CD8-positive, alpha-beta memory T cell (primary cell): ENCODE measurements around the gene TMEM51. TPM values are rescaled to one million over a fixed set of nuclear protein-coding genes. Genes with fewer than 3 reads are reported as not detected.
A peak's percentile ranks its signal among the peaks of the same experiment; 100 is the strongest.

Experiments
- CTCF ChIA-PET: fragments of 350-600 bp; sonication (Branson Sonifier 250); formaldehyde crosslinking; loops from one replicate; lab custom pipeline; 2021; ENCODE audit warnings: antibody characterized with exemption; lab: Charles Lee
- POLR2A ChIA-PET: fragments of 350-600 bp; sonication (Branson Sonifier 250); formaldehyde crosslinking; loops from one replicate; lab custom pipeline; 2021; ENCODE audit warnings: antibody characterized with exemption; lab: Charles Lee
- DNase-seq, 5 donors: peaks; one replicate each; pipeline versions ENCODE4 v3.0.0 to v3.0.0-alpha.2; 2020 to 2022; ENCODE audit warnings: mixed read lengths in 1 of 5
- H3K27ac ChIP-seq: one replicate; pipeline ENCODE4 v1.7.0; 2013; ENCODE audit warnings: low read depth, mild to moderate bottlenecking, low read length, moderate library complexity
- H3K27me3 ChIP-seq: 2 replicates; pipeline ENCODE4 v1.7.0; 2013; ENCODE audit warnings: low read length, mild to moderate bottlenecking; ENCODE audit not compliant: insufficient read depth, poor library complexity, severe bottlenecking
- H3K36me3 ChIP-seq: 2 replicates; pipeline ENCODE4 v1.7.0; 2013; ENCODE audit warnings: mild to moderate bottlenecking, low read length, moderate library complexity; ENCODE audit not compliant: insufficient read depth
- H3K4me1 ChIP-seq: 2 replicates; pipeline ENCODE4 v1.7.0; 2013; ENCODE audit warnings: mild to moderate bottlenecking, low read length, moderate library complexity; ENCODE audit not compliant: insufficient read depth
- H3K4me3 ChIP-seq: 2 replicates; pipeline ENCODE4 v1.7.0; 2013; ENCODE audit warnings: mild to moderate bottlenecking, low read length
- H3K9me3 ChIP-seq: 2 replicates; pipeline ENCODE4 v1.7.0; 2013; ENCODE audit warnings: mild to moderate bottlenecking, low read length
- H3K27ac Mint-ChIP-seq, 8 donors: one replicate each; pipeline ENCODE4 v1.8.0; 2020 to 2021; ENCODE audit warnings: mixed read lengths in 8 of 8, mild to moderate bottlenecking in 6 of 8, inconsistent platforms in 3 of 8, moderate library complexity in 3 of 8
- H3K27me3 Mint-ChIP-seq, 2 donors: one replicate each; pipeline ENCODE4 v1.8.0; 2020 to 2021; ENCODE audit warnings: mixed read lengths in 2 of 2, mild to moderate bottlenecking in 1 of 2, moderate library complexity in 1 of 2
- H3K36me3 Mint-ChIP-seq, 3 donors: one replicate each; pipeline ENCODE4 v1.8.0; 2020 to 2021; ENCODE audit warnings: mixed read lengths in 3 of 3, inconsistent platforms in 1 of 3, mild to moderate bottlenecking in 1 of 3
- H3K4me1 Mint-ChIP-seq, 3 donors: one replicate each; pipeline ENCODE4 v1.8.0; 2020 to 2021; ENCODE audit warnings: mixed read lengths in 3 of 3, inconsistent platforms in 1 of 3, mild to moderate bottlenecking in 1 of 3
- H3K4me3 Mint-ChIP-seq, 7 donors: one replicate each; pipeline ENCODE4 v1.8.0; 2020 to 2021; ENCODE audit warnings: mixed read lengths in 7 of 7, mild to moderate bottlenecking in 6 of 7, moderate library complexity in 4 of 7, inconsistent platforms in 2 of 7
- H3K9me3 Mint-ChIP-seq, 5 donors: one replicate each; pipeline ENCODE4 v1.8.0; 2020 to 2022; ENCODE audit warnings: mixed read lengths in 5 of 5, mild to moderate bottlenecking in 3 of 5, moderate library complexity in 2 of 5, inconsistent platforms in 1 of 5
- polyA plus RNA-seq: library from polyadenylated mRNA; unstranded; fragments of 300-500 nt; fragmentation: Illumina TruSeq; gene quantifications from one replicate; pipeline ENCODE4 v1.2.3, GENCODE V29; 2021
- total RNA-seq, 2 experiments: library from RNA; stranded (reverse); gene quantifications; one replicate each; pipeline ENCODE4 v1.2.3, GENCODE V29; 2021

Gene TMEM51
- total and polyA plus RNA-seq, 3 experiments from 2014 or later = 0.11 to 0.24 TPM; not detected in 1

DNA sequence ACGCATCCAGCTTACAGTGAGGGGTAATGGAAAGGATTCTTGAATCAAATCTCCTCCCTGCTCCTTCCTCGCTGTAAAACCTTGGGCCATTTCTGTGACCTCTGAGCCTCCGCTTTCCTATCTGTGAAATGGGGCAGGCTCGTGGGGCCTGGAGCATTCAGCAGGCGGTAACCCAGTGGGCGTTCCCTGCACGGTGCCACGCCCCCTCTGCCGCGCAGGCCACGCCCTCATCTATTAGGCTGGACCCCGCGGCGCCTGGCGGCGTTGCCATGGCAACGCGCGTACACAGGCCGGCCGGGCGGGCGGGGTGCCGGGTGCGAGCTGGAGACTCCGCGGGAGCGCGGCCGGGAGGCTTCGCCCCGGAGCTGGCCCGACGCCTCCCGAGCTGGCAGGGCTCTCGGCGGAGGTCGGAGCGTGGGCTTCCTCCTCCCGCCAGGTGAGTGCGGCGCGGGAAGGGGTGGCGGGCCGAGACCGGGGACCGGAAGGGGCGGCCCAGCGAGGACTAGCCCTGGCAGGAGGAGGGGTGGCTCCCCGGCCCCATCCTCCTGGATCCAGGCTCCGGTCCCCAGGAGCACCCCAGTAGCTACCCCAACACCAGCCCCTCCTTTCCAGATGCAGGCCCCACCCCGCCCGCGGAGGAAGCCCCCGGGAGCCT is 93.5 kb downstream of the TMEM51 start, which contains the start of gene FHAD1:
TSS of gene FHAD1 (plus strand) at position 264 of the 655 bp plus-strand sequence. CDS start 4,562 bp downstream, outside the sequence.
- Mint-ChIP-seq H3K36me3 (no peaks in the 10 kb centered on the region), H3K27me3 (peaks cover 17 to 59% of the 10 kb centered on the region in 2 donors), H3K27ac (peak within 1 kb of the TSS; percentile 7 to 90 (median 52)), H3K9me3 (peaks cover 0 to 4% (median 0%) of the 10 kb centered on the region in 5 donors), H3K4me1 (peaks cover 43 to 54% (median 49%) of the 10 kb centered on the region in 3 donors), H3K4me3 (peak within 1 kb of the TSS; percentile 55 to 86 (median 70))
- peaks cover 9% of the 10 kb centered on the region for H3K27me3 ChIP-seq
- H3K4me1 ChIP-seq = peaks cover 31% of the 10 kb centered on the region
- H3K27ac ChIP-seq = no peak within 1 kb of the TSS
- no peaks in the 10 kb centered on the region for H3K36me3 ChIP-seq
- no peak within 1 kb of the TSS for H3K4me3 ChIP-seq
- no peaks in the 10 kb centered on the region for H3K9me3 ChIP-seq
- POLR2A ChIA-PET = no interaction called here
- DNase-seq = peak in 4 of 5 donors; percentile 20 to 55 (median 40)
- CTCF ChIA-PET = interaction anchor here (1.2 kb wide), 1 partner anchor 10 kb away, joined by 3 read pairs; no protein-coding TSS in a partner anchor

DNA sequence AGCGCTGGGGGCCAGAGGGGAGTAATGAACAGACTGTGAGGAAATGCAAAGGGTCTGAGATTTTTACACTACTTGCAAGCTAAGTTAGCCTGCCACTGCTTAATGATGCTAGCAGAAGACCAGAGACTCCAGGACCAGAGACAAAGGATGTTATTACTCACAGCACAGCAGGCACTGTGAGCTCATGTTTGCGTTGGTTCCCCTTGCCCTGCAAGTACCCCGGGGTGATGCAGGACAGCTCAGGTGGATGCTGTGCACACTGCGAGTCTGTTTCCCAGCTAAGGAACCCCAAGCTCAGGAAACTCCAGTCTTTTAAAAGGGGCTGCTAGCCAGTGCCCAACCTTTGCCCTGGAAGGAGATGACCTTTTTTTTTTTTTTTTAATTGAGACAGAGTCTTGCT is 94.7 kb downstream of the TMEM51 start:
- Mint-ChIP-seq H3K9me3 (peaks cover 0 to 4% (median 0%) of the 10 kb centered on the region in 5 donors), H3K27me3 (peaks cover 15 to 49% of the 10 kb centered on the region in 2 donors), H3K27ac (peak overlapping the region in 6 of 8 donors; percentile 7 to 81 (median 57)), H3K4me3 (peak overlapping the region in 4 of 7 donors; percentile 54 to 81 (median 74)), H3K4me1 (peaks cover 53 to 65% (median 60%) of the 10 kb centered on the region in 3 donors), H3K36me3 (no peaks in the 10 kb centered on the region)
- Histone ChIP-seq H3K36me3 (no peaks in the 10 kb centered on the region), H3K27me3 (peaks cover 9% of the 10 kb centered on the region), H3K4me1 (peaks cover 41% of the 10 kb centered on the region), H3K4me3 (no peak overlapping the region), H3K27ac (no peak overlapping the region), H3K9me3 (no peaks in the 10 kb centered on the region)
- DNase-seq = no peak
- CTCF ChIA-PET = interaction anchor here (1.2 kb wide), 1 partner anchor 12 kb away, joined by 3 read pairs; no protein-coding TSS in a partner anchor
- POLR2A ChIA-PET = no interaction called here

DNA sequence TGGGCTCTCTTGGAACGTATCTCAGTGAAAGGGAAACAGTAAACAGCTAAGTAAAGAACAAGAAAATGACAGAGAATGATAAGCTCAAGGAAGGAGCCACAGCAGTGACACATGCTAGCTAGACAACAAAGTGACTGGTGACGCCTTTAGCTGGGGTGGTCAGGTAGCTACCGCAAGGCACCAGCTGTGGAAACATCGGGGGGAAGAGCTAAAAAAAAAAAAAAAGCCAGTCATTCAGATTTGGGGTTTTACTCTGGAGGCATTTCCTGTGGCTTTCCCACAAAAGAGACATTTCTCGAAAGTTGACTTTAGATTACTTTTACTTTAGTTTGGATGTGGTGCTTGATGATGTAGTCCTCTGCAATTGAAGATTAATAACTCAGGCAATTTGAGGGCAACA is 95.5 kb downstream of the TMEM51 start:
- peaks cover 12 to 40% of the 10 kb centered on the region in 2 donors for H3K27me3 Mint-ChIP-seq
- Histone ChIP-seq H3K4me1 (peaks cover 49% of the 10 kb centered on the region), H3K4me3 (no peak overlapping the region), H3K27ac (no peak overlapping the region), H3K9me3 (no peaks in the 10 kb centered on the region), H3K27me3 (peaks cover 9% of the 10 kb centered on the region), H3K36me3 (no peaks in the 10 kb centered on the region)
- peaks cover 62 to 74% (median 68%) of the 10 kb centered on the region in 3 donors for H3K4me1 Mint-ChIP-seq
- H3K27ac Mint-ChIP-seq = peak overlapping the region; percentile 12 to 91 (median 80)
- peak overlapping the region; percentile 10 to 67 (median 55) for H3K4me3 Mint-ChIP-seq
- CTCF ChIA-PET = no interaction called here
- H3K36me3 Mint-ChIP-seq = no peaks in the 10 kb centered on the region
- H3K9me3 Mint-ChIP-seq = peaks cover 0 to 4% (median 0%) of the 10 kb centered on the region in 5 donors
- peak; percentile 36 to 73 (median 60) for DNase-seq
- POLR2A ChIA-PET = no interaction called here

DNA sequence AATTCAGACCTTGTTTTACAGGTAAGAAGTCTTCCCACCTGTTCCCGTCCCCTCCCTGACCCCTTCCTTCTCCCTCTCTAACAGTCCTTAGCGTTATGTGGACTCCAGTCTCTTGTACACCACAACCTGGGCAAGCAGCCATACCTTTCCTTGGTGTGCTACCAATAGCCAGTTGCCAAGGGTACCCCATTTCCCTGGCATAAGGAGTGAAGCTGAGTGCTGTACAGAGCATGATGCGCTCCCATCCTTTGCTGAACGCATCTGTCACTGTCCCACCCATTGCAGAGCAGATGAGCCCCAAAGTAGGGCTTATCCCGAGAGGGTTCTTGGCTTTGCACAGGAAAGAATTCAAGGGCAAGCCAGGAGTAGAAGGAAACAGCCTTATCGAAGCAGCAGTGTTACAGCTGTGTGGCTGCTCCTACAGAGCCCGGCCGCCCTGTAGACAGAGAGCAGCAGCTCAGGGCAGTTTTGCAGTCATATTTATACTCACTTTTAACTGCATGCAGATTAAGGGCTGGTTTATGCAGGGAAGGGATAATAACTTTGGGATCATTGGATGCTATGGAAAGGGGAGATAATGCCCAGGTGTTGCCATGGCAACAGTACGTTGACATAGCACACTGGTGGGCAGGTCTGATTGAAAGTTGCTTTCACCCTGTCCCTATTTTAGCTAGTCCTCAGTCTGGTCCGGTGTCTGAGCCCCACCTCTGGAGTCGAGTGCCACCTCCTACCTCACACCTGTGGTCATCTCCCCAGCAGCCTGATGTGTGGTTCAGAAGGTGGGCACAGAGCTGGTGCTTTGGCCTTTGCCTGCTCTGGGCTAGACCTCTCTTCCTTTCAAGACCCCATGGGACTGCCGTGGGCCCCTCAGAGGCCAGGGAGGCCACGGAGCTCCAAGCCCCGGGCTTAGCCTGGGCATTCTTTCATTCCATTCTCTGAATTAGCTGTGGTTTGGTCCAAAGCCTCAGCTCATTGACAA is 98.6 kb downstream of the TMEM51 start:
- CTCF ChIA-PET = interaction anchor here (1.2 kb wide), 1 partner anchor 71 kb away, joined by 3 read pairs; no protein-coding TSS in a partner anchor
- Histone ChIP-seq H3K4me1 (peaks cover 44% of the 10 kb centered on the region), H3K27me3 (no peaks in the 10 kb centered on the region), H3K36me3 (no peaks in the 10 kb centered on the region), H3K4me3 (no peak overlapping the region), H3K9me3 (no peaks in the 10 kb centered on the region), H3K27ac (no peak overlapping the region)
- POLR2A ChIA-PET = no interaction called here
- H3K4me3 Mint-ChIP-seq = peak overlapping the region in 3 of 7 donors; percentile 1 to 59 (median 45)
- H3K36me3 Mint-ChIP-seq = no peaks in the 10 kb centered on the region
- no peaks in the 10 kb centered on the region for H3K9me3 Mint-ChIP-seq
- no peak for DNase-seq
- peaks cover 54 to 65% (median 60%) of the 10 kb centered on the region in 3 donors for H3K4me1 Mint-ChIP-seq
- H3K27ac Mint-ChIP-seq = peak overlapping the region in 4 of 8 donors; percentile 33 to 86 (median 52)
- H3K27me3 Mint-ChIP-seq = peaks cover 2 to 14% of the 10 kb centered on the region in 2 donors

DNA sequence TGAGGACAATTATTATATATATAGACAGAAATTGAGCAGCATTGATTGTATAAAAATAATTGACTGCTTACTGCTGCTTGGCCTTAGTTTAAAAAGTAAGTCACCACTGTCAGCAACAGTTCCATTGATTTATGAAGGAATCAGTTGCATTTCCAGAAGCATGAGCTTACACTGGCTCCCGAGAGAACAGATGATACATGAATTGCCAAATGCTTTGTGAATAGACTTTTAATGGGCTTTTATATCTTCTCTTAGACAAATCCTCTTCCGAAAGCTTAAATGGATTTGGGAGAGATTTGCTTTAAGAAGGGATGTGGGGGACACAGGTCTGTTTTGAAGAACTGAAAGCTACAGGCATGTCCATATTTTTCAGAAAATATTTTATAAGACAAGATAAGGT is 101.0 kb downstream of the TMEM51 start:
- Mint-ChIP-seq H3K36me3 (no peaks in the 10 kb centered on the region), H3K27me3 (peaks cover 2% of the 10 kb centered on the region in 2 donors), H3K4me3 (no peak overlapping the region), H3K4me1 (peaks cover 35 to 44% (median 38%) of the 10 kb centered on the region in 3 donors), H3K9me3 (no peaks in the 10 kb centered on the region), H3K27ac (no peak overlapping the region)
- Histone ChIP-seq H3K4me1 (peaks cover 23% of the 10 kb centered on the region), H3K36me3 (no peaks in the 10 kb centered on the region), H3K9me3 (no peaks in the 10 kb centered on the region), H3K27ac (no peak overlapping the region), H3K4me3 (no peak overlapping the region), H3K27me3 (no peaks in the 10 kb centered on the region)
- DNase-seq = no peak
- POLR2A ChIA-PET = no interaction called here
- CTCF ChIA-PET = no interaction called here

DNA sequence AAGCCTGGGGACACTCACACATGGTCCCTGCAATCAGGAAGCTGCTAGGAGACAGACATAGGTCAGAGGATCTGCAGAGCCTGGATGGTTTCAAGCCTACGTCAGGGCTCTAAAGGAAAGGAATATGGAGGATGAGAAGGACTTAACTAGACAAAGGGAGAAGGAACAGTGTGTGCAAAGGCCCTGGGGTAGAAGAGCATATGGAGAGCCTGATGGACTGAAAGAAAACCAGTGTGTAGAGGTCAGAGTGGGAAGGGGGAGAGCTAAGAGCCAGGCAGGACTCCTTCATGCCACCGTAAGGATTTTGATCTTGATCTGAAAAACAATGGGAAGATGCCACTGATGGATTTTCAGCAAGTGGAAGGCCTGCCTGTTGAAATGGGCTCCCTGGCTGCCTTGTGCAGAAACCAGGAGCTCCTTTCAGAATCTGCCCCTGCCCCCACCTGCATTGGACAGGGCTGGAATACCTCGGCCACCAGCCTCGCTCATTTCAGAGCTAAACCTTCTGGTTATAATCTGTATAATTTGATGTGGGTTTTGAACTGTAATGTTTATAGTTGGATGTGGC is 102.1 kb downstream of the TMEM51 start:
- Histone ChIP-seq H3K9me3 (no peaks in the 10 kb centered on the region), H3K4me3 (no peak overlapping the region), H3K27me3 (no peaks in the 10 kb centered on the region), H3K4me1 (peaks cover 18% of the 10 kb centered on the region), H3K36me3 (no peaks in the 10 kb centered on the region), H3K27ac (no peak overlapping the region)
- Mint-ChIP-seq H3K9me3 (no peaks in the 10 kb centered on the region), H3K4me3 (no peak overlapping the region), H3K36me3 (no peaks in the 10 kb centered on the region), H3K27me3 (peaks cover 2 to 8% of the 10 kb centered on the region in 2 donors), H3K4me1 (peaks cover 27 to 34% (median 33%) of the 10 kb centered on the region in 3 donors), H3K27ac (peak overlapping the region in 1 of 8 donors; percentile 29)
- CTCF ChIA-PET = interaction anchor here (1.0 kb wide), 1 partner anchor 50 kb away, joined by 3 read pairs; no protein-coding TSS in a partner anchor
- POLR2A ChIA-PET = no interaction called here
- DNase-seq = no peak

DNA sequence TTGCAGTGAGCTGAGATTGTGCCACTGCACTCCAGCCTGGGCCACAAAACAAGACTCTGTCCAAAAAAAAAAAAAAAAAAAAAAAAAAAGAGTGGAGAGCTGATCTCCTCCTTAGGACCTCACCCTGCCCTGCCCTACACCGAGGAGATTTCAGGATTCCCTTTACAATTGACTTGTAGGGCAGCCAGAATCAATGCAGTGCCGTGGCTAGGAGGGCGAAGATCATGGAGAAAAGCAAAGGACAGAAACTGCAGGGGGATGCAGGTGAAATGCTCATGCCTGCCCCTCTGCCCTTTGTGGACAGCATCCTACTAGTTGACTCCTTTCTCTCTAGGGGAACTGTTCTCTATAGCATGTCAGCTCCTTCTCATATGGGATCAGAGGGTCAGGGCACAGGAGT is 103.0 kb downstream of the TMEM51 start:
- no peak for DNase-seq
- H3K9me3 ChIP-seq = no peaks in the 10 kb centered on the region
- H3K27ac ChIP-seq = no peak overlapping the region
- H3K9me3 Mint-ChIP-seq = no peaks in the 10 kb centered on the region
- H3K36me3 Mint-ChIP-seq = no peaks in the 10 kb centered on the region
- ChIA-PET CTCF (no interaction called here), POLR2A (no interaction called here)
- H3K4me3 ChIP-seq = no peak overlapping the region
- H3K4me3 Mint-ChIP-seq = no peak overlapping the region
- peaks cover 18% of the 10 kb centered on the region for H3K4me1 ChIP-seq
- H3K36me3 ChIP-seq = no peaks in the 10 kb centered on the region
- peaks cover 32 to 37% (median 37%) of the 10 kb centered on the region in 3 donors for H3K4me1 Mint-ChIP-seq
- no peak overlapping the region for H3K27ac Mint-ChIP-seq
- H3K27me3 Mint-ChIP-seq = peaks cover 4 to 15% of the 10 kb centered on the region in 2 donors
- H3K27me3 ChIP-seq = no peaks in the 10 kb centered on the region
